Measurements from ENCODE around the gene RSF1.
A peak's percentile ranks its signal among the peaks of the same experiment; 100 is the strongest.
"Not testable (repeated sequence)": the region's sequence is repeated elsewhere in the genome, so short reads cannot be mapped to it uniquely, and the experiment has no call there.

The RSF1 gene, protein sequence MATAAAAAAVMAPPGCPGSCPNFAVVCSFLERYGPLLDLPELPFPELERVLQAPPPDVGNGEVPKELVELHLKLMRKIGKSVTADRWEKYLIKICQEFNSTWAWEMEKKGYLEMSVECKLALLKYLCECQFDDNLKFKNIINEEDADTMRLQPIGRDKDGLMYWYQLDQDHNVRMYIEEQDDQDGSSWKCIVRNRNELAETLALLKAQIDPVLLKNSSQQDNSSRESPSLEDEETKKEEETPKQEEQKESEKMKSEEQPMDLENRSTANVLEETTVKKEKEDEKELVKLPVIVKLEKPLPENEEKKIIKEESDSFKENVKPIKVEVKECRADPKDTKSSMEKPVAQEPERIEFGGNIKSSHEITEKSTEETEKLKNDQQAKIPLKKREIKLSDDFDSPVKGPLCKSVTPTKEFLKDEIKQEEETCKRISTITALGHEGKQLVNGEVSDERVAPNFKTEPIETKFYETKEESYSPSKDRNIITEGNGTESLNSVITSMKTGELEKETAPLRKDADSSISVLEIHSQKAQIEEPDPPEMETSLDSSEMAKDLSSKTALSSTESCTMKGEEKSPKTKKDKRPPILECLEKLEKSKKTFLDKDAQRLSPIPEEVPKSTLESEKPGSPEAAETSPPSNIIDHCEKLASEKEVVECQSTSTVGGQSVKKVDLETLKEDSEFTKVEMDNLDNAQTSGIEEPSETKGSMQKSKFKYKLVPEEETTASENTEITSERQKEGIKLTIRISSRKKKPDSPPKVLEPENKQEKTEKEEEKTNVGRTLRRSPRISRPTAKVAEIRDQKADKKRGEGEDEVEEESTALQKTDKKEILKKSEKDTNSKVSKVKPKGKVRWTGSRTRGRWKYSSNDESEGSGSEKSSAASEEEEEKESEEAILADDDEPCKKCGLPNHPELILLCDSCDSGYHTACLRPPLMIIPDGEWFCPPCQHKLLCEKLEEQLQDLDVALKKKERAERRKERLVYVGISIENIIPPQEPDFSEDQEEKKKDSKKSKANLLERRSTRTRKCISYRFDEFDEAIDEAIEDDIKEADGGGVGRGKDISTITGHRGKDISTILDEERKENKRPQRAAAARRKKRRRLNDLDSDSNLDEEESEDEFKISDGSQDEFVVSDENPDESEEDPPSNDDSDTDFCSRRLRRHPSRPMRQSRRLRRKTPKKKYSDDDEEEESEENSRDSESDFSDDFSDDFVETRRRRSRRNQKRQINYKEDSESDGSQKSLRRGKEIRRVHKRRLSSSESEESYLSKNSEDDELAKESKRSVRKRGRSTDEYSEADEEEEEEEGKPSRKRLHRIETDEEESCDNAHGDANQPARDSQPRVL (N-terminal part only)

DNA sequence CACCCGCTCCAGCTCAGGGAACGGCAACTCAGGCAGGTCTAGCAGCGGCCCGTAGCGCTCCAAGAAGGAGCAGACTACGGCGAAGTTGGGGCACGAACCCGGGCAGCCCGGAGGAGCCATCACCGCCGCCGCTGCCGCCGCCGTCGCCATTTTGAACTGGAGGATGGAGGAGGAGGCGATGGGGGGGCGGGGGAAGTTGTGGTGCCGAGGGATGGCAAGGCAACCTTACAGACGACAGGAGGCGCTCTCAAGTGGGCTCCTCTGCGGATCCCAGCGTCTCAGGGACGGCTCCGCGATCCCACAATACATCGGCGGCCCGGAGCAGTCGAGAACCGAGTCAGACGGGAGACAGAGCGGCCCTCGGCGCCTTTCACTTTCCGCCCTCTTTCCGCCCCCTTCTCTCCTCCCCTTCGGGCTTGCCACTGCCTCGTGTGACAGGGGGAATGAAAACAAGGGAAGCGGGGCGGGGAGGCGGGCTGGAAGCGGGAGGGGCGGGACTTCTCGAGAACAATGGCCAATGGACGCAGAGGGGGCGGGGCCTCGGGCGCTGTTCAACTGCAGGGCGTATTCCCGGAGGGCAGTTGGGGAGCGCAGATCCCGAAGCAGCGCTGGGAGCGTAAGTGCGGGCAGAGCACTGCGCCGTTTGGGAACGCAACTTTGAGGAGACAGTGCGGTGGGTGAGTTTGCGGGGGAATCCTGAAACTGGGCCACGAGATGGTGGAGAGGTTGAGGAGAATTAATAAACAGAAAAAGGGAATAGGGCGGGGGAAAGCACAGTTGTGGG is at the start of gene RSF1, which contains the start of gene AAMDC:
TSS of gene RSF1 (minus strand) at position 158 of the 784 bp plus-strand sequence. CDS start at position 150, 8 bp downstream.
TSS of gene AAMDC (plus strand) at position 580 of the 784 bp plus-strand sequence. CDS start 21,353 bp downstream, outside the sequence.
- peak; percentile 92 for DNase-seq (ENCODE audit: low read depth)

DNA sequence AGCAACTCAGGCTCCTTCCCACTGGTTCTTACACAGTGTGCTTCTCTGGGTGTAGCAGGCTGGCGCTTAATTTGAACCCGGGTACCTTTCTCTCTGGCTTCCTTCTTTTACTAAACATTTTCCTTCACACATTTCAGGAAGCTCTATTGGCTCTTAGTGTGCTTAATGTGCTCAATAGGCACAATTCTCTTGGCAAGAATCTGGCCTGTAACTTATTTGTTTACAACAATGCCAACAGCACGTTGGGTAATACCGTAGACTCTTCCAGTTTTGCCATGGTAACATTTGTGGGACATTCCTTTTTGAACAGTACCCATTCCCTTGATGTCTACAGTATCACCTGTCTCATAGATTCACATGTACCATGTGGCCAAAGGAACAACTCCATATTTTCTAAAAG is 48.2 kb upstream of the RSF1 start:
- no peak for DNase-seq (ENCODE audit: low read depth)

DNA sequence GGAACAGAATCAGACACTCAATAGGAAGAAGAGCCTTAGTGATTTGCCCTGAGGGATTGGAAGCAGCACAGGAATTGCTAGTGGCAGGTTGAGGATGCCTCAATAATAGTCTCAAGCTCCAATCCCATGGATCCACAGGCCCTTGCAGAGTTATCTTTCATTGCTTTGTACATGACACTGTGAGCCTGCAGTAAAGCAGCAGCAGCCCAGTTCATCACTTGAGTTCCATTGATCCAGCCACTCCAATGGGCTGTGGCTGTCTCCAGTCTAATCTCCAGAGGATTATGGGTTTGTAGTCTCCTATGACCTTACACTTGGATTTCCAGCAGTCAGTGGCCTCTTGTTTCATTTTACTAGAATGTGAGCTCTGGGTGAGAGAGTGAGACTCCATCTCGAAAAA is 45.8 kb upstream of the RSF1 start:
- no peak for DNase-seq (ENCODE audit: low read depth)

DNA sequence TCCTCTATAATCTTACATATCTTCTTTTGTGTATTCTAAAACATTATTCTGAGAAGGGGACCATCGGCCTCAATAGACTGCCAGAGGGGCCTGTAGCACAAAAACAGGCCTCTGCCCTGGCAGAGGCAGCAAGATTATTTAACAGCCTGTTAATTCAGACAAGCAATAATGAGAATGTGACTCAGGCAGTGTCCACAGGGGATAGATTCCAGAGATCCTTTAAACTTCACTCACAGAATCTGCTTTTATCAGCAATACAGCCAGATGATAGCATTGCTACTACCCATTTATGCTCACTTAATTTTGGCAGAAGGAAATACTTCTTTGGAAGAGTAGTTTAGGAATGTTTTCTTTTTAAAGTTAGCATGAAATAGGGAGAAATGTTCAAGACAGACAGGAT is 45.3 kb upstream of the RSF1 start:
- no peak for DNase-seq (ENCODE audit: low read depth)

DNA sequence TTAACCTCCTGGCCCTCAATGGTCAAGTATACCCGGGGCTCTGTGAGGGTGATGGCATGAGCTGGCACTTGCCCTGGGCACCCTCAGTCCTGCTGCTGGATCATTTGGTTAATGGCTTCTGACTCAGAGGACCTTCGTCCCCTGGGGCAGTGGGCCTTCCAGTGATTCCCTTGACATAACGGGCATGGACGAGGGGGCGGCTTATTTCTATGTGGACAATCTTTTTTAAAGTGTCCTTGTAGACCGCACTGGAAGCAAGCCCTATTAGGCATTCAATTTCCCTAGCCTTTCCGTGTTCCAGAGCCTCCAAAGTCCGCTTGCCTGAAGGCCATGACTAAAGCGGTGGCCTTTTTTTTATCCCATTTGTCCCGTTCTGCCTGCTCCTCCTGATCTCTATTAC is 40.9 kb upstream of the RSF1 start:
- not testable (repeated sequence) for DNase-seq (ENCODE audit: low read depth)

DNA sequence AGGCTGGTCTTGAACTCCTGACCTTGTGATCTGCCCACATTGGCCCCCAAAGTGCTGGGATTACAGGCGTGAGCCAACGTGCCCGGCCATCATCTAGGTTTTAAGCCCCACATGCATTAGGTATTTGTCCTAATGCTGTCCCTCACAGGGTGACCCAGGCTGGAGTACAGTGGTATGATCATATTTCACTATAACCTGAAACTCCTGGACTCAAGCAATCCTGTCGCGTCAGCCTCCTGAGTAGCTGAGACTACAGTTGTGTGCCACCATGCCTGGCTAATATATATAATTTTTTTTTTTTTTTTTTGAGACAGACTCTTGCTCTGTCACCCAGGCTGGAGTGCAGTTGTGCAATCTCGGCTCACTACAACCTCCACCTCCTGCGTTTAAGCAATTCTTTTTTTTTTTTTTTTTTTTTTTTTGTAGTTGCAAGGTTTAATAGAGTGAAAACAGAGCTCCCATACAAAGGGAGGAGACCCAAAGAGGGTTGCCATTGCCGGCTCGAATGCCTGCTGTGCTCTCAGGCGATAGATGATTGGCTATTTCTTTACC is 37.5 kb upstream of the RSF1 start:
- DNase-seq (ENCODE audit: low read depth), result not testable (repeated sequence)

DNA sequence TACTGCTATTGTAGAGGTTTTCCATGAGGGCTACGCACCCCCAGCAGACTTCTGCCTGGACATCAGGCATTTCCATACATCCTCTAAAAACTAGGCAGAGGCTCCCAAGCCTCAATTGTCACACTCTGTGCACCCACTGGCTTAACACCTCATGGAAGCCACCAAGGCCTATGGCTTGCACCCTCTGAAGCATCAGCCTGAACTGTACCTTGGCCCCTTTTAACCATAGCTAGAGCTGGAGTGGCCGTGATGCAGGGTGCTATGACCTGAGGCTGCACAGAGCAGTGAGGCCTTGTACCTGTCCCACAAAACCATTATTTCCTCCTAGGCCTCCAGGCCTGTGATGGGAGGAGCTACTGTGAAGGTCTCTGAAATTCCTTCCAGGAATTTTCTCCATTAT is 34.3 kb upstream of the RSF1 start:
- no peak for DNase-seq (ENCODE audit: low read depth)

DNA sequence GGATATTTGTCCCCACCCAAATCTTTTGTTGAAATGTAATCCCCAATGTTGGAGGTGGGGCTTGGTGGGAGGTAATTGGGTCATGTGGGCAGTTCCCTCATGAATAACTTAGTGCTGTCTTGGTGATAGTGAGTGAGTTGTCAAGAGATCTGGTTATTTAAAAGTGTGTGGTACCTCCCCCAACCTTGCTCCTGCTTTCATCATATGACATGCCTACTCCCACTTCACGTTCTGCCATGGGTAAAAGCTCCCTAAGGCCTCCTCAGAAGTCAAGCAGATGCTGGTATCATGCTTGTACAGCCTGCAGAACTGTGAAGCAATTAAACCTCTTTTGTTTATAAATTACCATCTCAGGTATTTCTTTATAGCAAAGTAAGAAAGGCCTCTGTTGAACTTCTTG is 31.0 kb upstream of the RSF1 start:
- no peak for DNase-seq (ENCODE audit: low read depth)

DNA sequence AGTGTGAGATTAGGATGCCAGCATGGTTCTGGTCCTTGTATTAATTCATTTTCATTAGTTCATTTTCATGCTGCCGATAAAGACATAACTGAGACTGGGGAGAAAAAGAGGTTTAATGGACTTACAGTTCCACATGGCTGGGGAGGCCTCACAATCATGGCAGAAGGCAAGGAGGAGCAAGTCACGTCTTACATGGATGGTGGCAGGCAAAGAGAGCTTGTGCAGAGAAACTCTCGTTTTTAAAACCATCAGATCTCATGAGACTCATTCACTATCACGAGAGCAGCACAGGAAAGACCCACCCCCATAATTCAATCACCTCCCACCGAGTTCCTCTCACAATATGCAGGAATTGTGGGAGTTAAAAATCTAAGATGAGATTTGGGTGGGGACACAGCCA is 23.2 kb upstream of the RSF1 start:
- not testable (repeated sequence) for DNase-seq (ENCODE audit: low read depth)

DNA sequence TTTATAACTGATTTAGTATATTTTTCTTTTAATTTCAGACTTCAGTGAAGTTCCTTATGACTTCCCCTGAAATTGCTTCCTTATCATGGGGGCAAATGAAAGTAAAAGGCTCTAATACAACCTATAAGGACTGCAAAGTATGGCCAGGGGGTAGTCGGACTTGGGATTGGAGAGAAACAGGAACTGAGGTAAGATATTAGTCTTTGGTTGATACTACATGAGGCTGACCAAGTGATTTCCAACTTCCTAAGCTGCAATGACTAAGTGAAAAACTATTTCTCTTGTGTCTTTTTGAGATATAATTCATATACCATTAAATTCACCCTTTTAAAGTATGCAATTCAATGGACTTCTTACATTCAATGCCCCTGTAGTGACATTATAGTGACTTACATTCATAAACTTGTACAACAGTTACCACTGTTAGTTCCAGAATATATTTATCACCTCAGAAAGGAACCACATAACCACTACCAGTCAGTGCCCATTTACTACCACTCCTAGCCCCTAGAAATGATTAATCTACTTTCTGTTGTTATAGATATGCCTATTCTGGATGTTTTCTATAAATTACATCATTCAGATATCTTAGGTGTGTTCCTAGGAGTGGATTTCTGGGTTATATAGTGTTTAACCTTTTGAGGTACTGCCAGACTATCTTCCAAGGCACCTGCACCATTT is 22.1 kb upstream of the RSF1 start:
- no peak for DNase-seq (ENCODE audit: low read depth)

DNA sequence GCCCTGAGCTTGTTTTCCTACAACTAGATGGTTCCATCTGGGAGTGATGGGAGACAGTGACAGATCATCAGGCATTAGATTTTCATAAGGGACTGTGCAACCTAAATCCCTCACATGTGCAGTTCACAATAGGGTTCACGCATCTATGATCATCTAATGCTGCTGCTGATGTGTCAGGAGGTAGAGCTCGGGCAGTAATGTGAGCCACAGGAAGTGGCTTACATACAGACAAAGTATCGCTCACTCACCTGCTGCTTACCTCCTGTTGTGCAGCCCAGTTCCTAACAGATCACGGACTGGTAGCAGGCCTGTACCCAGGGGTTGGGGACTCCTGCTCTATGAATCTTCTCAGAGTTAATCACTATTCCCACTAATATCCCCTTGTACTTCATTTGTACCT is 12.8 kb upstream of the RSF1 start:
- no peak for DNase-seq (ENCODE audit: low read depth)

DNA sequence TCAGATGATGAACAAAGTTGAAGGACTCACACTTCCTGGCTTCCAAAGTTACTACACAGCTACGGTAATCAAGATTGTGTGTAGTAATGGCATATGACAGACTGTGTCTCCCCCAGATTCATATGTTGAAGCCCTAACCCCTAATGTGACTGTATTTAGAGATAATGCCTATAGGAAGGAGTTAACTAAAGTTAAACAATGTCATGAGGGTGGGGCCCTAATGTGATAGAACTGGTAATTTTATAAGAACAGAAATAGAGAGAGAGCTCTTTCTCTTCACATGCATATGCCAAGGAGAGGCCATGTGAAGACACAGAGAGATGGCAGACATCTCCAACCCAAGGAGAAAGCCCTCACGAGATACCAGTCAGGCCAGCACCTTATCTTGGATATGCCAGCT is 8.4 kb upstream of the RSF1 start:
- DNase-seq (ENCODE audit: low read depth), result no peak

DNA sequence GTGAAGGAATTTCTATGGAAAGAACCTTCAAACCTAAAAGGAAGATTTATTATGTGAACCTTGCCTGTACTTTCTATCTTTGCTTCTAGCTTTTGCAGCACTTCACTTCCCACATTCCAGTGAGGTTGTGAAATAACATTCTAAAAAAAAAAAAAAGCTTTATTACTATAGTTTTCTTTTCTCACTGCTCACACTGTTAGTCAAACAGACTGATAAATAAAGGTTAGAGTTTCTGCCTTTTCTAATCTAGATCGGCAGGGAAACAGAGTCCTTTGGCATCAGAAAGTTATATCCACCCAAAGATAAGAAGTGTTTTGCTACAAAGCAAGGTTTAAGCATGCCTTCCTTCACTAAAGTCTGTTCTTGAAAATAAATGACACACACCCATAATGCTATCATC is 3.3 kb upstream of the RSF1 start:
- DNase-seq (ENCODE audit: low read depth), result no peak

DNA sequence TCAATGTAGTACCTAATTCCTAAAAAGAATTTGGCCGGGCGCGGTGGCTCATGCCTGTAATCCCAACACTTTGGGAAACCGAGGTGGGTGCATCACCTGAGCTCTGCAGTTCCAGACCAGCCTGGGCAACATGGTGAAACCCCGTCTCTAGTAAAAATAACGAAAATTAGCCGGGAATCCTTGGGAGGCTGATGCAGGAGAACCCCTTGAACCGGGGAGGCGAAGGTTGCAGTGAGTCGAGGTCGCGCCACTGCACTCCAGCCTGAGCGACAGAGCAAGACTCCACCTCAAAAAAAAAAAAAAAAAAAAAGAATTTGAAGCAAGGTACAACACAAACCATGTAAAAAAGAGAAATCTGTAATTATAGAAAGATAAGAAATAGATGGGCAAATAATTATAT is 1.6 kb upstream of the RSF1 start:
- DNase-seq (ENCODE audit: low read depth), result not testable (repeated sequence)

DNA sequence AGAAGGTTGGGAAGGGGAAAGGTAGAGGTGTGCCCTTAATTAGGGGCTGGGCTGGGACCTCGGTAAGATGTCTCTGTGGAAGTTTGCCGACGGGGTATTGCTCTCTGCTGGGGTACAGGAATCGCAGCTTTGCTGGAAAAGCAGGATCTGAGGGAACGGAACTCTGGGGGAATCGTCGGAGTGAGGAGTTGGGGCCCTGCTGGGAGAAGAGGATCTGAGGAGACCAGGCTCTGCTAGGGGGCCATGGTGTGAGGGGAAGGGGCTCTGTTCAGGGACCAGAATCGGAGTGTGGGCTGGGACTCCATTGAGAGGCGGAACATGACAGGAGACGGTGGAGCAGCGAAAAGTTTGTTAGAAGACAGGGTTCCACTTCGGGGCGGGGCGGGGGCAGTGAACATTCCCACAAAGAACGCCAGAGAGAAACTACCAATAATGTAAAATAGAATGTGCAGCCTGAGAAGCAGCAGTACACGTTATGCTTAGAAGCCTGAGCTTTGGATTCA is 878 bp upstream of the RSF1 start:
- no peak for DNase-seq (ENCODE audit: low read depth)

DNA sequence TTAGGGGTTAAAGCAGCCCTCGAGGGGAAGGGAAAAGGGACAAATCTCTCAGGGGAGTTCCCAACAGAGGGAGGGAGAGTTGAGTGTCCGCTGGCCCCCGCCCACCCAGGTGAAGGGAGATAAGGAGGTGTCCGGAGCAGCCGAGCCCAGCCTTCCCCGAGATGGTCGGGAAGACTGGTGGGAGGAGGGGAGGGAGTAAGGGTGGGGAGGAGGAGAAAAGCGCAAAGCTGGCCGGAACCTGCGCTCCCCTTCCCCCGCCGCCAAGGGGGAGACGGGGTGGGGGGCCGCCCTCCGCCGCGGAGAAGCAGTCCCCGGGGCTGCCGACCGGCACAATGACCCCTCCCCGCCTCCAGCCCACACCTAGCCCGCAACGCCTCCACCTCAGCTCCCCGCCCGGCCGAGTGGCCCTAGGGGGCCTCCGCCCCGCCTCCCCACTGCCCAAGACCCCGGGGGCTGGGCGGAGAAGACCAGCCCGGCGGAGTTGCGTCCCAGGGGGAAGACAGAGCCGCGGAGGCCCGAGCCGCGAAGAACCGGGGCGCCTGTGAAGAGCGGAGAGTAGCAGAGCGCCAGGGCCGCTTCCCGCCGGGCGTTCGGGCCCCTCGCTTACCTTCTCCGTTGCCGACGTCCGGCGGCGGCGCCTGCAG is 479 bp downstream of the RSF1 start:
- peak; percentile 8 for DNase-seq (ENCODE audit: low read depth)

DNA sequence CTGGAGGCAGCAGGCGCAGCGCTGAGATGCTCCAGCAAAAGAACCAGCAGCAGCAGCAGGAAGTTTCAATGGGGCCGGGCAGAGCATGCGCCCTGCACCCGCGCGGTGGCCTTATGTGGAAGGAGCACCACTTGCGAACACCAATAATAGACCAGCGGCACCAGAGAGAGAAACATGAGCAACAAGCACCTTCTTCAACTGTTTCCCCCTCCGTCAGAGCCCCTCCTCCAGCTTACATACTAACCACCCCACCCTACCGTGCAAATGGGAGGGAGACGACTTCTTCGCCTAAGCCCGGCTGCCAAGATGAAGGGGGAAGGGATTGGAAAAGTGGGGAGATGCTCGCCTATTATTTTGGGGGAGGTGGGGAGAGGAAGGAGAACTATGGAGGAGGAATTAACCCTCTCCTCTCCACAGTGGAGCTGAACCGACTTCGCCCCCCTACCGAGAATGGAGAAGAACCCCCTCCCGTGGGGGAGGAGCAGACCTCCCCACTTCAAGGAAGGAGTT is 1.1 kb downstream of the RSF1 start:
- peak; percentile 50 for DNase-seq (ENCODE audit: low read depth)

DNA sequence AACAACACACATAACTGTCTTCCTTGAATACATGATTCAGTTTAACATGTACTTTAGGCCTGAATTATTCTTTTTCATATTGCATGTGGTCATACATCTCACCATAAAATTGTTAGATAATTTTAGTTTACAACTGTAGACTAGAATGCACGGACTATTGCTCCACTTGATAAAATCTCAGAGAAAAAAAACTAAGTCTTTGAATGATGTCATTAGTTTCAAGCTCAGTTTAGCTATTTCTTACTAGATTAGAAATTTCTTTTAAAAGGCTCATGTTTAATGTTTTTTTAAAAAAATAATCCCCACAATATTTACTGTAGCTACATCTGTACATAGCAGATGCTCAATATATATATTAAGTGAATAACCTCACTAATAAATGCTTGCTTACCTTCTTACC is 5.1 kb downstream of the RSF1 start:
- DNase-seq (ENCODE audit: low read depth), result no peak

DNA sequence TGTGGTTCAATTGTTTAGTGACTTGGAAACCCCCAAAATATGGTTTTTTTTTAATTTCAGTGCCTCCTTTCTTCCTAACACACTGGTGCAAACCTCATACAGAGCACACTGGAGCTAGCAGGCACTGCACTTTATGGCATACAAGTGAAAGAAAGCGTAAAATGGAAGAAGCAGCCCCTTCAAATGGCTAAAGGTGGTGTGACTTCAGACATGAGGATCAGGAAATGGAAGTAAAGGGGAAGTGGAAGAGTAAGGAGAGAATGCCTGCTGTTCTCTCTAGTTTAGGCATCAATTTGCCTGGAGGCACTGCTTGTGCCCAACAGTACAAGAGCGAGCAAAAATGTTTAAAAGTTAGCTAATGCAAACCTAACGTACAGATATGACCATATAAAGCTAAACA is 5.7 kb downstream of the RSF1 start:
- no peak for DNase-seq (ENCODE audit: low read depth)

All from stimulated activated CD8-positive, alpha-beta memory T cell treated with anti-CD3 and anti-CD28 coated beads, Interleukin-15, amount 100 ng/mL, for 24 hours (primary cell).